ENCODE measurements around the gene SARDH. TPM values are rescaled to one million over a fixed set of nuclear protein-coding genes. Genes with fewer than 3 reads are reported as not detected.
A peak's percentile ranks its signal among the peaks of the same experiment; 100 is the strongest.

The SARDH gene
- polyA plus RNA-seq, 1 donor (not counting 4 experiments of a cell fraction or from before 2014, with no cell fraction given), result 0.03 TPM

DNA sequence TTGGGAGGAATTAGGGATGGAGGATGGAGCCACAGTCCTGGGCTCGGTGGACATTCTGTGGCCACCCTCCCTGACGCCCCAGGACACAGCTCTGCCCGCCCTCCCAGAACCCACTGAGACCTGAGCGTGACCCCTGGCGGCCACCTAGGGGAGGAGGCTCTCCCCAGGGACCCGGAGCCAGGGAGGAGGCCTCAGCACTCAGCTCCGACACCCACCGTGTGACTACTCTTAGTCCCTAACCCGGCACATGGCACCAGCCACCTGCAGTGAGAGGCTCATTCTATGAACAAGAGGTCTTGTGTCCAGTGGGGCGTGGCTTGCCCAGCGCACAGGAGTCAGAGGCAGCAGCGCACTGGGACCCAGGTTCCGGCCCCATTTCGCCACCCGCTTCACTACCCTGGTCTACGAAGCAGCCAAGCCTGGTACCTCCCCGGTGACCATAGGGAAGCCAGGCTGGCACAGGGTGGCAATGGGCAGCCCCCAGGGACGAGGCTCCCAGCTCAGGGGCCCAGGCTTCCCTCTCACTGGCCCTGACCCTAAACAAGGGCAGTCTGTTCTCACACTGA, 10.2 kb downstream of the SARDH start:
- Histone ChIP-seq H4K20me1 (ENCODE audit: control insufficient read depth, extremely low read depth, insufficient read depth, low read length) (no peaks in the 10 kb centered on the region), H3K79me2 (ENCODE audit: control insufficient read depth, insufficient read depth, low read length) (no peaks in the 10 kb centered on the region), H3K9me1 (ENCODE audit: control insufficient read depth, extremely low read depth, insufficient read depth, low read length) (no peaks in the 10 kb centered on the region), H3K4me3 (ENCODE audit: control insufficient read depth in 2 of 3, extremely low read depth in 1 of 3, insufficient read depth in 2 of 3, low read depth in 1 of 3, low read length in 3 of 3) (no peak overlapping the region), H3K36me3 (ENCODE audit: control insufficient read depth in 2 of 2, extremely low read depth in 1 of 2, insufficient read depth in 2 of 2, low read length in 2 of 2) (no peaks in the 10 kb centered on the region), H3K9ac (ENCODE audit: control insufficient read depth, extremely low read depth, insufficient read depth, low read length) (no peak overlapping the region), H3K27me3 (ENCODE audit: control insufficient read depth, extremely low read depth, insufficient read depth, low read length) (peaks cover 4% of the 10 kb centered on the region), H3K4me2 (ENCODE audit: control insufficient read depth, extremely low read depth, insufficient read depth, low read depth, low read length) (no peak overlapping the region), H2AFZ (ENCODE audit: control insufficient read depth, low read length) (no peak overlapping the region), H3K4me1 (ENCODE audit: control insufficient read depth, extremely low read depth, insufficient read depth, low read length) (no peaks in the 10 kb centered on the region), H3K27ac (ENCODE audit: control insufficient read depth, insufficient read depth, low read length) (no peak overlapping the region), H3K9me3 (ENCODE audit: control insufficient read depth, low read depth, low read length) (no peaks in the 10 kb centered on the region)
- dilution Hi-C loops (cut with MboI; ENCODE audit: extremely low pct_ligation_motif_present, low sequenced_read_pairs), result no loop called here
- FAIRE-seq (no peak), DNase-seq (ENCODE audit: low read depth, low spot score) (no peak)
- TF ChIP-seq, protein P1, sequence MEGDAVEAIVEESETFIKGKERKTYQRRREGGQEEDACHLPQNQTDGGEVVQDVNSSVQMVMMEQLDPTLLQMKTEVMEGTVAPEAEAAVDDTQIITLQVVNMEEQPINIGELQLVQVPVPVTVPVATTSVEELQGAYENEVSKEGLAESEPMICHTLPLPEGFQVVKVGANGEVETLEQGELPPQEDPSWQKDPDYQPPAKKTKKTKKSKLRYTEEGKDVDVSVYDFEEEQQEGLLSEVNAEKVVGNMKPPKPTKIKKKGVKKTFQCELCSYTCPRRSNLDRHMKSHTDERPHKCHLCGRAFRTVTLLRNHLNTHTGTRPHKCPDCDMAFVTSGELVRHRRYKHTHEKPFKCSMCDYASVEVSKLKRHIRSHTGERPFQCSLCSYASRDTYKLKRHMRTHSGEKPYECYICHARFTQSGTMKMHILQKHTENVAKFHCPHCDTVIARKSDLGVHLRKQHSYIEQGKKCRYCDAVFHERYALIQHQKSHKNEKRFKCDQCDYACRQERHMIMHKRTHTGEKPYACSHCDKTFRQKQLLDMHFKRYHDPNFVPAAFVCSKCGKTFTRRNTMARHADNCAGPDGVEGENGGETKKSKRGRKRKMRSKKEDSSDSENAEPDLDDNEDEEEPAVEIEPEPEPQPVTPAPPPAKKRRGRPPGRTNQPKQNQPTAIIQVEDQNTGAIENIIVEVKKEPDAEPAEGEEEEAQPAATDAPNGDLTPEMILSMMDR (optimal IDR thresholded peaks at IDR 0.05 in 1 of 3, IDR thresholded peaks at IDR 0.05 in 1 of 3, conservative IDR thresholded peaks at IDR 0.05 in 1 of 3; ENCODE audit: extremely low read depth in 1 of 3, insufficient read depth in 2 of 3, low read length in 3 of 3), result no peak
- no peak for TF ChIP-seq EZH2 (IDR thresholded peaks at IDR 0.05; ENCODE audit: low read length)

DNA sequence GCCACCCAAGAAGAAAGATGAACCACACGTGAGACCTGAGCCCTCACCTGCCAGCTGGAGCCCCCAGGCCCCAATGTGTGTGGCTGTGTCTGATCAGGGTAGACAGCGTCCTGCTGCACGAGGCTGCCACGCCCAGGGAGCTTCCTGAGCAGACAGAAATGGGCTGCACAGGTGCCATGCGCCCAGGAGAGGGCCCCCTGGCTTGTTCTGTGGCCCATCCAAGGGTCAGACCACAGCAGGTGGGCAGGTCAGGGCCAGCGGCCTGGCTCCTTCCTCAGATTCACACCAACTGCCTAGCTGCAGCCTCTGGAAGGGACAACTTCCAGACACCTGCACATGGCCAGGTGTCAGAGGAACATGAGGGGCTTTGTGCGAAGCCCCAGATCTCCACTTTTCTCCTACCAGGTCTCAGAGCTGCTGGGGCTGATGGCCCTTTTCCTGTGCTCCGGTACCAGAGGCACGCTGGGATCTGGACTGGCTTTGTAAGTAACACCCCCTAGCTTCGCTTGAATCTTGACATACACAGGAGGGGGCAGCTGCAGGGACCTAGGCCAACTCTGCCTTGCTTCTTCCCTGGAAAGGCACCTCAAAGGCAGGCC, 10.8 kb downstream of the SARDH start:
- TF ChIP-seq, protein P1 (optimal IDR thresholded peaks at IDR 0.05 in 1 of 3, IDR thresholded peaks at IDR 0.05 in 1 of 3, conservative IDR thresholded peaks at IDR 0.05 in 1 of 3; ENCODE audit: extremely low read depth in 1 of 3, insufficient read depth in 2 of 3, low read length in 3 of 3), result peak in 2 of 3 experiments; percentile 4 to 12
- TF ChIP-seq EZH2 (IDR thresholded peaks at IDR 0.05; ENCODE audit: low read length), result no peak
- no peak for FAIRE-seq
- H3K4me2 ChIP-seq (ENCODE audit: control insufficient read depth, extremely low read depth, insufficient read depth, low read depth, low read length), result no peak overlapping the region
- no peaks in the 10 kb centered on the region for H3K9me3 ChIP-seq (ENCODE audit: control insufficient read depth, low read depth, low read length)
- H3K4me3 ChIP-seq (ENCODE audit: control insufficient read depth in 2 of 3, extremely low read depth in 1 of 3, insufficient read depth in 2 of 3, low read depth in 1 of 3, low read length in 3 of 3), result no peak overlapping the region
- no peak overlapping the region for H2AFZ ChIP-seq (ENCODE audit: control insufficient read depth, low read length)
- H3K79me2 ChIP-seq (ENCODE audit: control insufficient read depth, insufficient read depth, low read length), result no peaks in the 10 kb centered on the region
- H3K4me1 ChIP-seq (ENCODE audit: control insufficient read depth, extremely low read depth, insufficient read depth, low read length), result no peaks in the 10 kb centered on the region
- peaks cover 4% of the 10 kb centered on the region for H3K27me3 ChIP-seq (ENCODE audit: control insufficient read depth, extremely low read depth, insufficient read depth, low read length)
- no peaks in the 10 kb centered on the region for H3K36me3 ChIP-seq (ENCODE audit: control insufficient read depth in 2 of 2, extremely low read depth in 1 of 2, insufficient read depth in 2 of 2, low read length in 2 of 2)
- H3K9ac ChIP-seq (ENCODE audit: control insufficient read depth, extremely low read depth, insufficient read depth, low read length), result no peak overlapping the region
- H3K27ac ChIP-seq (ENCODE audit: control insufficient read depth, insufficient read depth, low read length), result no peak overlapping the region
- dilution Hi-C loops (cut with MboI; ENCODE audit: extremely low pct_ligation_motif_present, low sequenced_read_pairs), result no loop called here
- H4K20me1 ChIP-seq (ENCODE audit: control insufficient read depth, extremely low read depth, insufficient read depth, low read length), result no peaks in the 10 kb centered on the region
- DNase-seq (ENCODE audit: low read depth, low spot score), result no peak
- no peaks in the 10 kb centered on the region for H3K9me1 ChIP-seq (ENCODE audit: control insufficient read depth, extremely low read depth, insufficient read depth, low read length)

All from keratinocyte (primary cell).